ENCODE results near the gene SYTL4.

DNA sequence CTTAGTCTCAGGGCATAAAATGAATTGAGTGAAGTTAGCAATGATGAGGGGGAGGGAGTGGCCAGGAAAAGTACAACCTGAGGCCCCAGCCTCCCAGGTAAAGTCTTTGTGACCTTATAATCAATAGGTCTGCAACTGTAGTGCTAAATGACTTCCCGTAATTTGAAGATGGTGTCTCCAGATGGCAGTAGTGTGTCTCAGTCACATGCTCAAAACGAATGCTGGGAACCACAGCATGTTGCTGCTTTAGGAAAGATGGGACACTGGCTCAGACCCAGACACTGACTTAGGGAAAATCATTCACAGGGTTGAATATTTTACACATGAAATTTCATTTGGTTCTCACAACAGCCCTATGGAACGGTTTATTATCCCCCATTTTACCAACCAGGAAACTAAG lies 77.7 kb downstream of the SYTL4 start:
- TF ChIP-seq, protein P1, sequence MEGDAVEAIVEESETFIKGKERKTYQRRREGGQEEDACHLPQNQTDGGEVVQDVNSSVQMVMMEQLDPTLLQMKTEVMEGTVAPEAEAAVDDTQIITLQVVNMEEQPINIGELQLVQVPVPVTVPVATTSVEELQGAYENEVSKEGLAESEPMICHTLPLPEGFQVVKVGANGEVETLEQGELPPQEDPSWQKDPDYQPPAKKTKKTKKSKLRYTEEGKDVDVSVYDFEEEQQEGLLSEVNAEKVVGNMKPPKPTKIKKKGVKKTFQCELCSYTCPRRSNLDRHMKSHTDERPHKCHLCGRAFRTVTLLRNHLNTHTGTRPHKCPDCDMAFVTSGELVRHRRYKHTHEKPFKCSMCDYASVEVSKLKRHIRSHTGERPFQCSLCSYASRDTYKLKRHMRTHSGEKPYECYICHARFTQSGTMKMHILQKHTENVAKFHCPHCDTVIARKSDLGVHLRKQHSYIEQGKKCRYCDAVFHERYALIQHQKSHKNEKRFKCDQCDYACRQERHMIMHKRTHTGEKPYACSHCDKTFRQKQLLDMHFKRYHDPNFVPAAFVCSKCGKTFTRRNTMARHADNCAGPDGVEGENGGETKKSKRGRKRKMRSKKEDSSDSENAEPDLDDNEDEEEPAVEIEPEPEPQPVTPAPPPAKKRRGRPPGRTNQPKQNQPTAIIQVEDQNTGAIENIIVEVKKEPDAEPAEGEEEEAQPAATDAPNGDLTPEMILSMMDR (IDR thresholded peaks at IDR 0.05 in 4 of 5, conservative IDR thresholded peaks at IDR 0.05 in 1 of 5) = no peak
- no peak for TF ChIP-seq POLR2A (IDR thresholded peaks at IDR 0.05)
